HG03103 (cell line): ENCODE data around the gene NLGN1.

Experiments used
- ATAC-seq: cut with Tn5 transposase; IDR thresholded peaks from one replicate; pipeline ENCODE4 v1.9.1; 2021; ENCODE audit warnings: low read depth; ENCODE audit not compliant: unreplicated experiment

NLGN1 gene

GRCh38 chr3:173622166-173622565 is 224.6 kb downstream of the NLGN1 start:
- ATAC-seq, result no peak

GRCh38 chr3:173624086-173624485 is 226.5 kb downstream of the NLGN1 start:
- ATAC-seq, result no peak

- no peak for ATAC-seq
These were observed 233.3 kb downstream of the NLGN1 start for GRCh38 chr3:173630849-173631248.

GRCh38 chr3:173632945-173633344 is 235.4 kb downstream of the NLGN1 start:
- ATAC-seq, result no peak

DNA sequence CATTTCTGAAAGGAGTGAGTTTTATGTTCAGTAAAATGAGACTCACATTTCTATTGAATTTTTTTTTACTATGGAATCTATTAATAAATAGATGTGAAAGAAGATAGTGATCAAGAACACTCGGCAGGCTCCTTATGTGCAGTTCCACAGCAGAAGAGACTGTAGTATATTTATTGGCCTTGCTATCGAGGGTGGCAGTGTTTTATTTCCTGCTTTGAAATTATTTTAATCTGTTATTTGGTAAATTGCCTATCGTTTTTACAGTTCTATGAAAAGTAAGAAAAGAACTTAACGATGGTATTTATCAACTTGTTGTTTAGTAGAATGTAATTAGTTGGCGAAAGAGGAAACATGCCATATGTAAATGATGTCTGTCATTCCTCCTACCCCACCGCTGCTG is 238.3 kb downstream of the NLGN1 start:
- ATAC-seq, result no peak

GRCh38 chr3:173639098-173639497 is 241.6 kb downstream of the NLGN1 start:
- ATAC-seq, result no peak

DNA sequence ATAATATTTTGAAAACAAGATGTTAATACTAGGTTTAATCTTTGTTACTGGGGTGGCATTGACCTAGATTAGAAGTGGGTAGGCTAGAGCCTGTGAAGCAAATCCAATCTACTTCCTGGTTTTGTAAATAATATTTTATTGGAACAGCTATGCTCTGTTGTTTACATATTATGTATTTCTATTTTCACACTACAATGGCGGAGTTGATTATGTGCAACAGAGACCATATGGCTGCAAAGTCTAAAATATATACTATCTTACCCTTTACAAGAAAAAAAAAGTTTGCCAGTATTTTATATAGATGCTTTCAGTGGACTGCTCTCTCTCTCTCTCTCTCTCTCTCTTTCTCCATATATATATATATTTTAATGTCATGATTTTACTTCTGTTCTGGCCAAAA is 244.2 kb downstream of the NLGN1 start:
- no peak for ATAC-seq

- no peak for ATAC-seq
These were observed 246.8 kb downstream of the NLGN1 start for GRCh38 chr3:173644086-173645082.

- ATAC-seq, result no peak
These were observed 253.1 kb downstream of the NLGN1 start for GRCh38 chr3:173650596-173650995.

- ATAC-seq, result no peak
These were observed 254.5 kb downstream of the NLGN1 start for GRCh38 chr3:173652093-173652492.

DNA sequence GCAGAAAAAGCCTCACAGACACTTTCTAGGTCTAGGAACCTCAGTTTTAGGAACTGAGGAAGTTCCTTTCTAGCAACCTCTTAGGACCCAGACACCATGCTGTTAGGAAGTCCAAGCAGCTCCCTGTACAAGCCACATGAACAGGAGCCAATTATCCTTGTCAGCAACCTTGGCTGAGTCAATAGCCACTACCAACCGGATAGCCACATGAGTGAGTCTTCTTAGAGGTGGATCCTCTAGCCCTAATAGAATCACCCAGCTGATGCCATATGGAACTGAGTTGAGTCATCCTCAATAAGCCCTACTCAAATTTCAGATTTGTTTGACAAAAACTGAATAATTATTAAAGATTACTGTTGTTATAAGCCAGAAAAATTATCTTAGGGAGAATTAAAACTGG is 256.2 kb downstream of the NLGN1 start:
- no peak for ATAC-seq

- no peak for ATAC-seq
These were observed 262.4 kb downstream of the NLGN1 start for GRCh38 chr3:173659972-173660371.

- no peak for ATAC-seq
These were observed 263.2 kb downstream of the NLGN1 start for GRCh38 chr3:173660645-173661299.

DNA sequence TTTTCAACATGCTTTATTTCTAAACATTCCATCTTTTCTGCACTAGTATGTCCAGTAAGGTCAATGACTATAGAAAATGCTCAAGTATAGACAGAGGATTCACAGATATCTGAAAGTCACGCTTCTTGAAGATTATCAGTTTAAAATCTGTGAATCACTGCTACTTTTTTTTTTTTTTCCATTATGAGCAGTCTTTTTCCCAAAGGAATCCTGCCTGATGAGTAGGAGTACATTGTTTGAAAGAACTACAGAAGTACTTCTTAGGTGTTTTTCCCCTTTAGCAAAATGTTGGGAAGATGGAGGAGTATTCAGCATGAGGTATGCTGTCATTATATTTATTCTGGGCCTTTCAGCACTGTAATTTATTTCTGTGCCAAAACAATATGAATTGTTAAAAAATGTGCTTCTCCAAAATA is 266.2 kb downstream of the NLGN1 start:
- ATAC-seq, result no peak

GRCh38 chr3:173676094-173676493 is 278.6 kb downstream of the NLGN1 start:
- no peak for ATAC-seq

- ATAC-seq, result no peak
These were observed 283.7 kb downstream of the NLGN1 start for GRCh38 chr3:173681188-173681678.

GRCh38 chr3:173685456-173685855 is 287.9 kb downstream of the NLGN1 start:
- ATAC-seq, result no peak

DNA sequence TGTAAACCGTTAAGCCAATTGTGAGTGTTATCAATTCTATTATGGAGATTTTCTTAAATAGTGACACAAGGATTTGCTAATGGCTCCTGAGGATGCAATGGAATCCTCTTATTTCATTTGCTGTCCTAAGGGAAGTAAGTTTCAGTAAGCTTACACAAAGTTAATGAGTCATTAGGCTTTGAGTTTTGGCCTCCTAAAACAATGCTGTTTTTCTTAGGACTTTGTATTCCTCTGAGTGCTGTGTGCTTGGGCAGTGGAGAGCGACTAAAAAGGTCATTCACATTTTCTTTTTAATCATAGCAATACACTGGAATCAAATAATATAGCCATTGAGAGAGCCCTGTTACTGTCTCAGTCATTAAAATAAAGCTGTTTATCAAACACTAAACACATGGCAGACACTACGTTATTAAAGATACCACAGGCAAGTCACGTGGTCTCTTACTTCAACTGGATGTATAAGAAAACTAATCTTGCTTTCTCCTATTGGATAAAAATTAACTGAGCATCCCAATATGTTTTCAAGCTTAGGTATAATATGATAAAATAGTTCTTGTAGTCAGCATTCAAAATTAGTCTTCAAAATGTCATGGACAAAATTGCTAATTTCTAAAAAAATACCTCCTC is 290.8 kb downstream of the NLGN1 start:
- no peak for ATAC-seq

DNA sequence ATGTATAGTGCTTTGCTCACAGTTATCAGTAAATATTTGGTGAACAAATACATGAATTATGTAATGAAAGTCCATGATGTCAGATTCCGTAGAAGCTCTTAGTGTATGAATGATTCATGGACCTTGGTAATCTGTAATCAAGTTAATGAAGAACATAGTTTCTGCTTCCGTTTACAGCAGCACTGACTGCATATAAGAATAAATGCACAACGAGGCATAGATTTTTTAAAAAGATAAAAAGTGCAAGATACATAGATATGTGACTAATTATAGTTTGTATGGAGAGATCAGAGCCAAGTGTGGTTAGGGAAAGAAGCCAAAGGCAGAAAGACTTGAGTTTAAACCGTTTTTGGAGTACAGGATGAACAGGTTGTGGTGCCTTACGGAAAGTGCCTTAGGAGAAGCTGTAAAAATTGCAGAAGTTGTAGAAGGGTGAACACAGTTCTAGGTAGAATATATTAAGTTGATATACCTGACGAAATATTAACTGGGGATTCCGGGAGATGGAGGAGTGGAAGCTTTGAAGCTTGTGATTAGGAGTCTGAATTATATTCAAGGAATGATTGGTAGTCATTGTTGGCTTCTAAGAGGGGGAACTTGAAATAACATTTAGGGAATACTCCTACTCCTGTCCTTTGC is 293.1 kb downstream of the NLGN1 start:
- no peak for ATAC-seq

- no peak for ATAC-seq
These were observed 301.8 kb downstream of the NLGN1 start for GRCh38 chr3:173699353-173699752.

- ATAC-seq, result no peak
These were observed 302.8 kb downstream of the NLGN1 start for GRCh38 chr3:173700336-173700735.
